NT2/D1 (cell line): ENCODE results near the gene TEX44.

Experiments
- DNase-seq: peaks from one replicate; pipeline ENCODE4 v3.0.0-alpha.2; 2011; ENCODE audit warnings: low read depth, low spot score
- H3K27me3 ChIP-seq: 2 replicates; pipeline ENCODE4 v1.6.0; 2011; ENCODE audit warnings: mild to moderate bottlenecking; ENCODE audit not compliant: insufficient read length, insufficient read depth
- H3K36me3 ChIP-seq: 2 replicates; pipeline ENCODE4 v1.6.1; 2011; ENCODE audit warnings: mild to moderate bottlenecking, low read length, mixed read lengths; ENCODE audit not compliant: insufficient read depth, insufficient read length
- H3K4me1 ChIP-seq: 2 replicates; pipeline ENCODE4 v1.5.1; 2011; ENCODE audit not compliant: insufficient read depth, insufficient read length
- H3K4me3 ChIP-seq: 2 replicates; pipeline ENCODE4 v1.5.1; 2011; ENCODE audit warnings: low read depth; ENCODE audit not compliant: insufficient read length
- H3K9ac ChIP-seq: 2 replicates; pipeline ENCODE4 v1.6.0; 2011; ENCODE audit warnings: low read depth; ENCODE audit not compliant: insufficient read length
- H3K9me3 ChIP-seq: 2 replicates; pipeline ENCODE4 v1.5.1; 2011; ENCODE audit warnings: mild to moderate bottlenecking, low read length; ENCODE audit not compliant: insufficient read depth
- SUZ12 ChIP-seq: IDR thresholded peaks from 2 replicates; pipeline ENCODE4 v1.6.1; 2011; ENCODE audit not compliant: insufficient read length, insufficient read depth; ENCODE audit errors: extremely low read depth
- YY1 ChIP-seq: IDR thresholded peaks from 2 replicates; pipeline ENCODE4 v1.6.1; 2011; ENCODE audit not compliant: insufficient read length, insufficient read depth
- ZNF274 ChIP-seq: IDR thresholded peaks from 2 replicates; pipeline ENCODE4 v1.6.1; 2011; ENCODE audit warnings: mild to moderate bottlenecking, low read depth, low read length

TEX44 gene

DNA sequence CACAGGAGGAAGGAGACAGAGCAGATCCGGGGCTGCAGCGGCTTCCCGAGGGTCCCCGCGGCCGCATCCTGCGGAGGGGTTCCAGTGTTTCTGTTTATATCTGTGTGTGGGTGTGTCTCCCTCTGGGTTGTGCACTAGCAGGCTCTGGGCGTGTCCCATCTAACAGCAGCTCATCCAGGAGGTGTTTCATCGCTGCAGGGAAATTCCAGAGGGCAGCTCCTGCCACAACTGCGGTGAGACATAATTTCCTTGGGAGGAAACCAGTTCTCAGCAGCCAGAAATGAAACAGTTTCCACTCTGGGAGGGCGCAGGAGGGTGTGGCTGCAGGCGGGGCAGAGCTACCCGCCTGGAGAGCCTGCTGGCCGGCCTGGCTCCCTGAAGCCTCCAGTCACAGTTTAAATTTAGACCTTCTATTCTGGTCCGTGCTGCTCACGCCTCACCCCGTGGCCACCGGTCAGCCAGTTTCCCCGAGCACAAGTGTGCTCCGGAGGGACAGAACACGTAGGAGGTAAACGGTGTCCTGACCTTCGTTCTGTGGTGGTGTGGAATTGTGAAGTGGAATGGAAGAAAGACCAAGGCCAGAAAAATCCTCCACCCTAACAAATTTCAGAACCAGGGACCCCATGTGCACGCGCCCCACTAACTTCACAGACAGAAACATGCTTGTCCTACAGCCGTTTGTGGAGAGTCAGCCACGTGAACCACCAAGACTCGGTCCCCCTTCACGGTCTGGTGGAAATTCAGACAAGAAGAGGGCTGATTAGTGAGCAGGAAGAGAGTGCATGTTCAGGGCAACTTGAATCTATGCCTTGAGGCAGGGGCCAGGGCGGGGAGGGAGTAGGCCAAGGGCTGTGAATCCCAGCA lies 50.2 kb downstream of the TEX44 start:
- Histone ChIP-seq H3K4me1 (peaks cover 9% of the 10 kb centered on the region), H3K9me3 (peaks cover 18% of the 10 kb centered on the region; the same call in 1 of the 2 replicates), H3K36me3 (no peaks in the 10 kb centered on the region), H3K4me3 (no peak overlapping the region), H3K9ac (no peak overlapping the region), H3K27me3 (no peaks in the 10 kb centered on the region)
- no peak for DNase-seq
- TF ChIP-seq ZNF274 (no peak), YY1 (no peak), SUZ12 (no peak)

DNA sequence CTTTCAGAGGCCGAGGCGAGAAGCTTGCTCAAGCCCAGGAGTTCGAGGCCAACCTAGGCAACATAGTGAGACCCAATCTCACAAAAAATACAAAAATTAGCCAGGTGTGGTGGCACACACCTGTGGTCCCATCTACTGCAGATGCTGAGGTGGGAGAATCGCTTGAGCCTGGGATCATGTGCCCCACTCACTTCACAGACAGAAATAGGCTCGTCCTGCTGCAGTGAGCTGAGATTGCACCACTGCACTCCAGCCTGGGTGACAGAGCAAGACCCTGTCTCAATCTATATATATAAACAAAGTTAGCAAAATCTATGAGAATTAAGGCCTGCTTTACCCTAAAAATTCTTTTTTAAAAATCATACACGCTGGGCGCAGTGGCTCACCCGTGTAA lies 50.8 kb downstream of the TEX44 start:
- TF ChIP-seq SUZ12, result no peak
- TF ChIP-seq YY1, result no peak
- no peak for TF ChIP-seq ZNF274
- Histone ChIP-seq H3K9ac (no peak overlapping the region), H3K4me1 (peaks cover 9% of the 10 kb centered on the region), H3K9me3 (peaks cover 18% of the 10 kb centered on the region; the same call in 1 of the 2 replicates), H3K36me3 (no peaks in the 10 kb centered on the region), H3K4me3 (no peak overlapping the region), H3K27me3 (no peaks in the 10 kb centered on the region)
- DNase-seq, result no peak
